Motor neuron (in vitro differentiated cells): ENCODE measurements around the gene MSANTD1. TPM values are rescaled to one million over a fixed set of nuclear protein-coding genes. Genes with fewer than 3 reads are reported as not detected.

Experiments used
- ATAC-seq, 8 experiments: fragments of 200-7000 bp; cut with Tn5 transposase; replicated peaks in 6 of 8; 2 replicates each; pipeline ENCODE4 v1.8.0; 2021; ENCODE audit warnings: mild to moderate bottlenecking in 8 of 8, moderate library complexity in 8 of 8
- H3K27ac ChIP-seq, 2 donors: fragments of 250-450 bp; sonication (Bioruptor Pico); 2 replicates each; pipeline ENCODE4 v1.9.0; 2021; ENCODE audit warnings: antibody characterized with exemption in 2 of 2, mild to moderate bottlenecking in 2 of 2, moderate library complexity in 1 of 2
- H3K4me1 ChIP-seq, 2 donors: fragments of 250-450 bp; sonication (Bioruptor Pico); replicated peaks in 1 of 2; 2 replicates each; pipeline ENCODE4 v1.6.1; 2021; ENCODE audit warnings: antibody characterized with exemption in 2 of 2, mild to moderate bottlenecking in 2 of 2, moderate library complexity in 1 of 2
- H3K4me3 ChIP-seq, 5 donors: fragments of 250-450 bp; sonication (Bioruptor Pico); 2 replicates each; pipeline ENCODE4 v1.9.0; 2021; ENCODE audit warnings: antibody characterized with exemption in 5 of 5, mild to moderate bottlenecking in 5 of 5, moderate library complexity in 4 of 5
- WGBS, 10 experiments: fragments of 450-650 bp; shearing (Covaris generic); methylation state at CpG; one replicate each; pipeline ENCODE4 v1.0.0; 2022; 5-methylcytosine and 5-hydroxymethylcytosine counted together
- in situ Hi-C, 9 experiments: fragments of 400-800 bp; cut with MboI; loops; one replicate each; pipeline ENCODE4 v1.15.0; 2021; ENCODE audit warnings: low sequenced_read_pairs in 9 of 9, low pct_unique_long_range_greater_than_20kb in 2 of 9; ENCODE audit not compliant: unreplicated experiment in 9 of 9
- total RNA-seq, 8 experiments: library from RNA; unstranded; fragments of 300-600 nt; gene quantifications; 2 replicates each; pipeline versions ENCODE4 v1.2.3 to v1.2.4, GENCODE V29; 2022

Gene MSANTD1
- total RNA-seq, 8 experiments from 2014 or later, result 0.76 to 2.1 (median 1.2) TPM

GRCh38 chr4:3229964-3230363 lies 19.0 kb upstream of the MSANTD1 start:
- no peak for ATAC-seq
- no peak overlapping the region for H3K4me3 ChIP-seq
- in situ Hi-C loops, result no loop called here
- no peak overlapping the region for H3K27ac ChIP-seq
- WGBS, 10 experiments, result 90 to 100% (median 100%) methylated on average over 5 to 8 of the region's 17 CpGs; no CpG with 5 or more reads in 7 of the 10 experiments
- no peaks in the 10 kb centered on the region for H3K4me1 ChIP-seq

GRCh38 chr4:3231471-3231870 lies 17.5 kb upstream of the MSANTD1 start:
- no peak overlapping the region for H3K27ac ChIP-seq
- 39 to 93% (median 71%) methylated on average over 1 to 6 of the region's 9 CpGs; no CpG with 5 or more reads in 5 of the 10 experiments for WGBS, 10 experiments
- in situ Hi-C loops, result no loop called here

GRCh38 chr4:3232001-3232400 lies 17.0 kb upstream of the MSANTD1 start:
- in situ Hi-C loops, result no loop called here
- WGBS, 10 experiments, result 76 to 100% (median 90%) methylated on average over 2 to 8 of the region's 16 CpGs; no CpG with 5 or more reads in 3 of the 10 experiments
- H3K27ac ChIP-seq, result no peak overlapping the region
- H3K4me3 ChIP-seq, result no peak overlapping the region
- no peak for ATAC-seq
- peaks cover under 1% of the 10 kb centered on the region in 2 donors for H3K4me1 ChIP-seq

More at GRCh38 chr4:3231471-3231870, 17.5 kb upstream of the MSANTD1 start:
- Histone ChIP-seq H3K4me1 (no peaks in the 10 kb centered on the region), H3K4me3 (no peak overlapping the region)
- no peak for ATAC-seq

- WGBS, 10 experiments, result 83 to 100% methylated on average over 1 to 5 of the region's 15 CpGs; no CpG with 5 or more reads in 8 of the 10 experiments
- H3K27ac ChIP-seq, result no peak overlapping the region
- H3K4me1 ChIP-seq, result peaks cover 6 to 9% of the 10 kb centered on the region in 2 donors
- no peak for ATAC-seq
- in situ Hi-C loops, result no loop called here
- no peak overlapping the region for H3K4me3 ChIP-seq
Measured at GRCh38 chr4:3232871-3233271, 16.1 kb upstream of the MSANTD1 start.

- in situ Hi-C loops, result no loop called here
- peak in 6 of 8 experiments; percentile 24 to 83 (median 68) for ATAC-seq
- Histone ChIP-seq H3K4me3 (no peak overlapping the region), H3K27ac (no peak overlapping the region), H3K4me1 (peaks cover 9 to 15% of the 10 kb centered on the region in 2 donors)
- 71 to 100% (median 94%) methylated on average over 1 to 12 of the region's 21 CpGs; no CpG with 5 or more reads in 3 of the 10 experiments for WGBS, 10 experiments
Measured at GRCh38 chr4:3233391-3234071, 15.4 kb upstream of the MSANTD1 start.

GRCh38 chr4:3234171-3235029 lies 14.6 kb upstream of the MSANTD1 start:
- peak in 5 of 8 experiments; percentile 4 to 37 (median 17) for ATAC-seq
- 70 to 100% (median 86%) methylated on average over 1 to 12 of the region's 23 CpGs; no CpG with 5 or more reads in 3 of the 10 experiments for WGBS, 10 experiments
- no peak overlapping the region for H3K4me3 ChIP-seq
- no peak overlapping the region for H3K27ac ChIP-seq
- in situ Hi-C loops, result no loop called here
- H3K4me1 ChIP-seq, result peaks cover 9 to 16% of the 10 kb centered on the region in 2 donors

- Histone ChIP-seq H3K27ac (no peak overlapping the region), H3K4me3 (no peak overlapping the region), H3K4me1 (peaks cover 9 to 16% of the 10 kb centered on the region in 2 donors)
- WGBS, 10 experiments, result 89 to 100% (median 93%) methylated on average over 3 to 6 of the region's 14 CpGs; no CpG with 5 or more reads in 7 of the 10 experiments
- in situ Hi-C loops, result no loop called here
- no peak for ATAC-seq
Measured at GRCh38 chr4:3235030-3235345, 14.0 kb upstream of the MSANTD1 start.

- H3K4me1 ChIP-seq, result peaks cover 9 to 16% of the 10 kb centered on the region in 2 donors
- in situ Hi-C loops, result no loop called here
- ATAC-seq, result no peak
- H3K27ac ChIP-seq, result no peak overlapping the region
- H3K4me3 ChIP-seq, result no peak overlapping the region
- 93 to 100% (median 100%) methylated on average over 1 to 5 of the region's 11 CpGs; no CpG with 5 or more reads in 6 of the 10 experiments for WGBS, 10 experiments
Measured at GRCh38 chr4:3235581-3235980, 13.4 kb upstream of the MSANTD1 start.

- WGBS, 10 experiments, result no CpG with 5 or more reads among the region's 9 CpGs
- no peak overlapping the region for H3K4me3 ChIP-seq
- H3K27ac ChIP-seq, result no peak overlapping the region
- no peak for ATAC-seq
- in situ Hi-C loops, result no loop called here
- H3K4me1 ChIP-seq, result peaks cover 9 to 16% of the 10 kb centered on the region in 2 donors
Measured at GRCh38 chr4:3236326-3236878, 12.6 kb upstream of the MSANTD1 start.

GRCh38 chr4:3237266-3237665 lies 11.7 kb upstream of the MSANTD1 start:
- in situ Hi-C loops, result no loop called here
- H3K4me3 ChIP-seq, result no peak overlapping the region
- peak in 1 of 8 experiments; percentile 11 for ATAC-seq
- 67 to 100% (median 80%) methylated on average over 1 to 13 of the region's 19 CpGs; no CpG with 5 or more reads in 5 of the 10 experiments for WGBS, 10 experiments
- no peak overlapping the region for H3K27ac ChIP-seq
- peaks cover 9 to 16% of the 10 kb centered on the region in 2 donors for H3K4me1 ChIP-seq

GRCh38 chr4:3237712-3238560 lies 11.0 kb upstream of the MSANTD1 start:
- peaks cover 9 to 16% of the 10 kb centered on the region in 2 donors for H3K4me1 ChIP-seq
- H3K27ac ChIP-seq, result peak overlapping the region; percentile 46 to 57
- 51 to 100% (median 72%) methylated on average over 1 to 14 of the region's 26 CpGs; no CpG with 5 or more reads in 1 of the 10 experiments for WGBS, 10 experiments
- no peak overlapping the region for H3K4me3 ChIP-seq
- in situ Hi-C loops, result no loop called here
- peak in 3 of 8 experiments; percentile 54 to 67 (median 65) for ATAC-seq

- peaks cover 9 to 16% of the 10 kb centered on the region in 2 donors for H3K4me1 ChIP-seq
- H3K27ac ChIP-seq, result no peak overlapping the region
- peak in 1 of 8 experiments; percentile 22 for ATAC-seq
- H3K4me3 ChIP-seq, result no peak overlapping the region
- 49 to 70% (median 67%) methylated on average over 2 to 5 of the region's 18 CpGs; no CpG with 5 or more reads in 7 of the 10 experiments for WGBS, 10 experiments
- in situ Hi-C loops, result no loop called here
Measured at GRCh38 chr4:3238721-3239120, 10.2 kb upstream of the MSANTD1 start.
